ENCODE results near the gene NTM.

The NTM gene

GRCh38 chr11:131373756-131374155, 3.3 kb downstream of the NTM start:
- no peak for DNase-seq

GRCh38 chr11:131375421-131375820, 5.0 kb downstream of the NTM start:
- DNase-seq: no peak

DNA sequence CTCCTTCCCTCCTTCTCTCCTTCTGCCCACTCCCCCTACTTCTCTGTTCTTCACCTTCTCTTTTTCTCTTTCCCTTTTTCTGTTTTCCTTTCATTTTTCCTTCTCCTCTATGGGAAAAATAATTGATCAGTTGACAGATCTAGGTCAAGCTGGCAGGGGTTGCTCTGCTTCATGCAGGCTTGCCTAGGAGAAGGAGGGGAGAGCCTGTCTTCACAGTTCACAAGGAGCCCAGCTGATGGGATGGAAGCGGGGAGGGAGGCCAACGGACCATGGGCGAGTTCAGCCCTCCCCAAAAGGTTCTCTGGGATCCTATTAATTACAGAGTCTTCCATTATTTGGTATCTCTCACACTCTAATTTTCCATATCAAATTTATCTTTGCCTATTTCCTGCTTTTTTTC, 5.5 kb downstream of the NTM start:
- DNase-seq: no peak

DNA sequence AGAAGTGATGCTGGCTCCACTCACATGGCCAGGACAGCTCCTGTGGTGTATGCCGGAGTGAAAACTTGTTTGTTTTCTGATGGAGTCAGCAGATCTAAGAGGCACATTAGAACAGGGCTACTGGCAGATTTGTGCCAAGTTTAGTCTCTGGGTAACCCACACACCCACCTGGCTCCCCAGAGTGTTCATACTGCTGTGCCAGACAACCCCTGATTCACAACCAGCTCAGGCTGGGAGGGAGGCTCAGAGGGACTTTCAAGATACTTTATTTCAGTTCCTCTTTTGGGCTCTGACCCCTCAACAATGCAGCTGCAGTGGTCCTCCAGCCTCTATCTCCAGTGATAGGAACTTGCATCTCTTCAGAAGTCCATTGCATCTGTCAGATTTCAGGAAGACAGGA, 8.5 kb downstream of the NTM start:
- no peak for DNase-seq

DNA sequence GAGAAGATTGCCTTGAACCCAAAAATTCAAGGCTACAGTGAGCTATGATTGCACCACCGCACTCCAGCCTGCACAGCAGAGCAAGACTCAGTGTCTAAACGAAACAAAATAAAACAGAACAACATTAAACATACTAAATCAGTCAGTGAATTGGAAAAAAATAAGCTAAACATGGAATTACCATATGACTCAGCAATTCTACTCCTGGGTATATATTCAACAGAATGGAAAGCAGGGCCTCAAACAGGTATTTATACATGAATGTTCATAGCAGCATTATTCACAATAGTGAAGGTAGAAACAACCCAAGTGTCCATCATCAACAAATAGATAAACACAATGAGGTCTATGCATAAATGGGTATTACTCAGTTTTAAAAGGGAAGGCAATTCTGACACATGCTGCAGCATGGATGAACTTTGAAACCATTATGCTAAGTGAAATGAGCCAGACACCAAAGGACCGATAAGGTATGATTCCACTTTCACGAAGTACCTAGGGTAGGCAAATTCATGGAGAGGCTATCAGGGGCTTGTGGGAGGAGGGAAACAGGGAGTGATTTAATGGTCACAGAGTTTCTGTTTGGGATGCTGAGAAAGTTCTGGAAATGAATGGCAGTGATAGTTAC, 15.5 kb downstream of the NTM start:
- no peak for DNase-seq

- DNase-seq: no peak
Observed at GRCh38 chr11:131386408-131386807, 16.0 kb downstream of the NTM start.

DNA sequence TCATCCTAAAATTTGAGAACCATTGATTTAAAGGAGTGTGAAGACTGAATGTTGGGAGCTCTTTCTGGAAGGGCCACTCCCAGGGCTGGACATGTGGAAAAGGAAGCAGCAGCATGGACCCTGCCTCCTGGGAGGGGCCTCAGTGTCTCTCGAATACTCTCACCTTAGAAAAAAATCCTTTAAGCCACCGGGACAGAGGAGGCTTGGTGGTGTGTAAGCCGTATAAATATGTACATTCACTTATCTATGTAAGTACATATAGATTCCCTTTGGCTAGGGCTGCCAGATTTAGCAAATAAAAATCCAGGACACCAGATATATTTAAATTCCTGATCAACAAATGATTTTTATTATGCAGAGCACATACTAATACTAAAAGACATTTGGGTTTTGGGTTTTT, 17.6 kb downstream of the NTM start:
- DNase-seq: no peak

GRCh38 chr11:131389582-131389981, 19.2 kb downstream of the NTM start:
- DNase-seq: no peak

DNA sequence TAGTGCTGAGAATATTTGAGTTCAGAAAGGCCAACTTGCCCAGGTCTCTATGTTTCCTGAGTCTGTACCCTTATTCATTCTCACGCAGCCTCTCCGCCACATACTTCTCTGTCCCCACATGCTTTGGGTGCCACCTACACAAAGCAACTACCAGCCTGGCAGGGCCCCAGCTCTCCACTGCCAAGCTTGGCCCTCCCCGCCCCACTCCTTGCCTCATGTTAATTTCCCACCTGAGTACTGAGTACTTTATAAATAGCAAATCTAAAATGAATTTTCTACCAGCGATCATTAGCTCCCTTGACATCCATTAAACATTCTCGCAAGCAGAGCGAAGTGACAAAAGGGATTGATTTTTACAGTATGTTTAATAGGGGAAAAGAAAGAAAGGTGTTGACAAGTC, 20.8 kb downstream of the NTM start:
- DNase-seq: no peak

DNA sequence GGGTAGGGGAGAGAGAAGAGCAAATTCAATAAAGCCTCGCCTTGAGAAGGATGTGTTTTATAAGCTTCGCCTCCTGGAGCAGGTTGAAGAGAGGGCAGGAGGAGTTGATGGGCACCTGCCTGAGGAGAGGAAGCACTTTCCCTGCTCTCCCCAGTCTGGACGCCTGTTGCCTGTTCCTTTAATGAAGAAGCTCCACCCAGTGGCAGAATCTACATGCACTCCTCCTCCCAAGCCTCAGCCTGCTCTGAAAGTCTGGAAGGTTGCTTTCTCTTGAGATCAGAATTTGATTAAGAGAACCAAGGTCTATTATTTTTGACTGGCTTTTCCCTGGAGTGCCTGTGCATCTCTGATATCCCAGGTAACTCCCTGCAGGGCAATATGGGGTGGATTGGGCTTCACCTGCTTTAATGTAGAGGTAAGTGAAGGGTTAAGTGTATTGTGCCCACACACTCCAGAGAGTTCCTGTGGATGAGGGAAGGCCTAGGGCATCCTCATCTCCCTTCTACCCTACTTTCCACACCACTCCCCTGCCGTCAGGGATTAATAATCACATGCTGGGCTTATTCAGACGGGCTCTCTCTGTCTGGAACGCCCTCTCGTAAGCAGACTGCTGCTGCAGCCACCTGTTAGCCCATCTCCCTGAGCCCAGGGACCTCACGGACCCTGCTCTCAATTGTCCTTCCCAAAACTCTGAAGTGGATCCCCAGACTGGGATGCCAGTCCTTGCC, 22.3 kb downstream of the NTM start:
- no peak for DNase-seq

- DNase-seq: no peak
Observed at GRCh38 chr11:131393691-131394090, 23.3 kb downstream of the NTM start.

DNA sequence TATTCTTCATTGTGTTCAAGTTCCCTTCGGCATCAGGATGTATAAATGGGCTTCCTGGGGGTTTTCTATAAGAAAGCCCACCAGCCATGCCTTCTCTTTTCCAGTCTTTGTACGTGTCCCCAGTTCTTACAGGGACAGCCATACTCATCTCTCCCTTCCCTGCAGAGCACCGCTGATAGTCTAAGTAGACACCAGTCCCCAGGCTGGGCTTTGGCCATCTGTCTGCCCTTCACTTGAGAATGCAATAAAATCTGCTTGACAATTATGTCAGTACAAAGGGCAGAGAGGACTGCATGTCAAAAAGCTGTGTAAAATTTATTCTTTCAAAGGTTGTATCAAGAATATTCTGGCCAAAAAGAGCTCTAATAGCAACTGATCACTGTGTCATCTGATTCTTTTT, 27.3 kb downstream of the NTM start:
- no peak for DNase-seq

DNA sequence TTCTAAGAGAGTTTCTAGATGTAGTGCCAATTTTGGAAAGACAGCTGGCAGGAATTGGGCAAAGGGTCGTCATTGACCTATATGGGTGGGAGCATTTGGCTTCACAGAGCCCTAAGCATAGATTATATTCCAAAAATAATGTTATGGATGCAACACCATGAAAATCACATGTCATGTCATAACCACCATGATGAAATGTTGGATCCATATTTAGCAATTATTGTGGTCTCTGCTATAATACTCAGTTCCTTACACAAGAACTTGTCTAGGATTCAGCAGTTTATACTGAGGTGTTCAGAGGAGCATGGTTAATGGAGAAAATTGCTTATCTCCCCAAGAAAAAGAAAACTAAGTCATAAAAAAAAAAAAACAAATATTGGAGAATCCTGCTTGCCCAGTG, 31.6 kb downstream of the NTM start:
- no peak for DNase-seq

DNA sequence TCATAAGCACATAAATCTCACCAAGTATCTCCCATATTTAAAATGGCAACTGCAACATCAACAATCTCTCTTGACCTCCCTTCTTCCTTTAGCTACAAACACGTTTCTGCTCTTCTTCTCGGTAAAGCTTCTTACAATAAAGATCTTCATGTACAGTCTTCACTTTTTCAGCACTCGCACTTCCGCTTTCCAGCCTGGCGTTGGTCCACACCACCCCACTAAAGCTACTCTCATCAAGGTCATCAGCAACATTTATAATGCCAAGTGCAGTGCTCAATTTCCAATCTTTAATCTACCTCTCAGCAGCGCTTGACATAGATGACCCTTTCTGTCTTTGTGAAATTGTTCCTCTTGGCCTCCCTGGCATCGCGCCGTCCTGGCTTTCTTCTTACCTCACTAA, 33.6 kb downstream of the NTM start:
- DNase-seq: no peak

DNA sequence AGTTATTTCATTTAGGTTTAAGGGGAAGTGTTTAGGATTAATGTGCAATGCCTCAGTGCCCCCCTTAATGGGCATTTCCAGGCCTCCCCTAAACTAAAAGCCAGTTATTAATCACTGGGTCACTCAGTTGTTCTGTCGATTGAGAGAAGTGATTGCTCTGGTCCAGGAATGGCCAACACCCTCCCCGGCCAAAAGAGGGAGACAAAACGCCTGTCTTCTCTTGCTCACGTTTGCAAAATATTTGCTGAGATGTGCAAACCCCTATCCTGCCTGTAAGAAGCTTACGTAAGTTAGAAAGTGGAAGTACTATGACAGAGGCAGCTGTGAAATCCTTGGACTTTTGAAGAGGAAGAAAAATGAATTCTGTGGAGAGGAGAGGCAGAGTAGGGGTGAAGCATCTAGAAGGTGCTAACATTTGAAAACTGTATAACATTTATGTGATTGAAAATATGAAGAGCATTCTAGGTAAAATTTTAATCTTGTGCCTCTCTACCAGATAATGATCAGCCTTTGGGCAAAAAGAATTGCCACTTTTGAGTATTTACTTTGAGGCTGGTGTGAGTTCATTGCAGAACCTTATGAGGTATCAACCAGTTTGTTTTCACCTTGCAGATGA, 37.7 kb downstream of the NTM start:
- DNase-seq: no peak

DNA sequence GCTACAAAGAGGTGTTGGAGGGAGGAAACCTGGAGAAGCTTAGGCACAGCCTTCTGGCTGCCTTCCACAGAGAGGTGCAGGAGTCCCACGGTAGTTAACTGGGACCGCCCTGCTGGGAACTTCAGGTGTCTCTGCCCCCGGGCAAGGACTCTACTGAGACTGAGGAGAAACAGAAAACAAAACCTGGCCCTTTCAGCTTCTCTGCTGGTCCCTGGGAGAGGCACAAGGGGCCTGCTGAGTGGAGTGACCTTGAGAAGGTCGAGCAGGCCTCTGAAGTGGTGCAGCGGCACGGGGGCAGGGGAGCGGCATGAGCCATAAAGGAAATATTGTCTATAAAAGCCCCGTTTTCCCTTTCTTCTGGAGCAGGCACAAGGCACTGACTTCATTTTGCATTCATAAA, 38.9 kb downstream of the NTM start:
- no peak for DNase-seq

DNA sequence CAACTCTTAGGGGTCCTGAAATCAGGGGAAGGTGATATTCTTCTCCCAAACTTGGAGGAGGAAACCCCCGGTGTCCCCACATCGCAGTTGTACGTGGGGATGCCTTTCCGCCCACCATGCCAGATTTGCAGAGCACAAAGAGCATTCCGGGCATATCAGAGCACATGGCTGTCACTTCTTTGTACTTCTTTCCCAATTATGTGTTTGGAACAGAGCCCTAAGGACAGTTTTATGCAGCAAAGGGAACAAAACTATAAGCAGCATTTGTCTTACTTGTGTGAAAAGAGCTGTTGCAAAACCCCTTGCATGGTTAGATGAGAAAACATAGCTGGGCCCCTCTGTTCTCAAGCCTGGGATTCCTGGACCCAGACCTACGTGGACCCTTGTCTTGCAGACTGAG, 41.2 kb downstream of the NTM start:
- DNase-seq: no peak

DNA sequence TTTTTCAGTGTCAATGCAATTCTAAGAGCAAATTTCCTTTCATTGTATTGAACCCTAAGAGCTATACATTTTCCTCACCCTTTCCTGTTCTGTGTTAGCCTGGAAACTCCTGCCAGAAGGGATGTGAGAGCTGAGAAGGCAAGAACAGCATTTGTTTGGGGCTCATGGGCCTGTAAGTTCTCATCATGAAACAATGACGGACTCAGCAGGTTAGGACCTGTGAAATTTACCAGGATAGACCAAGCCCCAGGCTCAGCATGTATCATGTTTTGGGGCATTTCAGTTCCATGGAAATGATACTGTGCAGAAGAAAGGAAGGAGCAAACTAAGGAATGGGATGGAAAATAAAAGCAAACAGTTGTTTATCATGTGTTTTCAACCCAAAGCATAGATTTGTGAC, 41.6 kb downstream of the NTM start:
- no peak for DNase-seq

- no peak for DNase-seq
Observed at GRCh38 chr11:131413217-131413616, 42.8 kb downstream of the NTM start.

DNA sequence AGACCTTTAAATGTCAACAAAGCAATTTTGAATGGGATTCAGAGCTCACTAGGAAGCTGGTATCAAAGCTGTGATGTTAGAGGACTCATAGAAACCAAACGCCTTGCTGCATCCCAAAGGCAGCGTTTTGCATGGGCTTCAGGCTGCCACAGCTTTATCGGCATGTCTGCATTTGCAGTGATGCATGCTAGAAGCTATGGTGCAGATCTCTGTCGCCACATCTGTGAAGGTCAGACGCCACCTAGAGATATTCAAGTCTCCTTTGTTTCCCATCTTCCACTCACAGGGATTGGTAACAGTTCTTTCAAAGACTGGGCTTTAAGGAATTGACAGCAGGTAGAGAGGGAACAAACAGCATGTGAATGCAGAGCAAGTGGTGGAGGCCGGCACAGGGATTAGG, 47.8 kb downstream of the NTM start:
- no peak for DNase-seq

DNA sequence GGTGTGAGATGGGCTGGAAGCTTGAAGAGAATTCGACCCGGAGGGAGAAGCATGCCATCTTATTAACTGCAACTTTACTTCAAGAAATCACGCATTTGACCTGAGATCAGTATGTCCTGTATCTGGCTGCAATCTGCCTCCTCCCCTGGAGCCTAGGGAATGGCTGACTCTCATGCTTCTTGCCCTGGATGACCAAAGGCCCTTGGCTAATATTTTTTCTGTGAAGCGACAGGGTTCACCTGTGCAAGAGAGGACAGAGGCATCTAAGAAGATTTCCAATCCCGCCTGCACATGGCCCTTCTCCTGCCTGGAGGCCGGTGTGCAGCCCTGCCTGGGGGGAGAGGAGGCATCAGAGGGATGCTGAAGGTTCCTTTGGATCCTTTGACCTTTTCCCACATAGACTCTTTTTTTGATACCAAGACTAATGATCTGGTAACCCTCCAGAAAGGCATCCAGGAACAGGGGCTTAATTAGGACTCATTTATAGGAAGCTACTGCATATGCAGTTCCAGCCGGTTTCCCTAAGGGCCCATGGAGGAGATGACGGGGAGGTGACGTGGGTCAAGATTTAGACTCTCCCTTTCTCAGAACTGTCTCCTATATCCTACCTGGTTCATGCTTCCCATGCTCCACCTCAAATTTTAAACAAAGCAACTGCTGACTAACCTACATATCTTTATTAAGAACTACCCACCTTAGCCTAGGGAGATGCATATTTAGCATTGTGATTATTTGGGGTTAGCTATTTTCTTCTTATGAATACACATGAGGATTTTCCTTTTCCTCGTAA, 50.8 kb downstream of the NTM start:
- no peak for DNase-seq

DNA sequence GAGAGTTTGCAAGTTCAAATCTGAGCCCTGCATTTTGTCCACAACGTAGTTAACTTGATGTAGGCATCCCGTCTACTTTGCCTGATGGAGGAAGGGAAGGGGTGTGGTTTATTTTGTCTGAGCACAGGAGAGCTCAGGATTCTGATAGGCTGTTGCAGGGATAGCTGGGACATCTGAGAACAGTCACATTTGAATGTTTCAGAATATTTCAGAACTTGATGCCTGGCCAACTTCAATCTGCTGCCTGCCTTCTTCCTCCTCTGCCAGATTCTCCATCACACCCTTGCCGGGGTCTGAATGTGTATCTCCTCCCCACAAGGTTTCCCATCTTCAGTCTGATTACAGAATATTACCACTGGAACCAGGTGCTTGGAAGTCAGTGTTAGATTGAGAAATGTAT, 51.6 kb downstream of the NTM start:
- no peak for DNase-seq

DNA sequence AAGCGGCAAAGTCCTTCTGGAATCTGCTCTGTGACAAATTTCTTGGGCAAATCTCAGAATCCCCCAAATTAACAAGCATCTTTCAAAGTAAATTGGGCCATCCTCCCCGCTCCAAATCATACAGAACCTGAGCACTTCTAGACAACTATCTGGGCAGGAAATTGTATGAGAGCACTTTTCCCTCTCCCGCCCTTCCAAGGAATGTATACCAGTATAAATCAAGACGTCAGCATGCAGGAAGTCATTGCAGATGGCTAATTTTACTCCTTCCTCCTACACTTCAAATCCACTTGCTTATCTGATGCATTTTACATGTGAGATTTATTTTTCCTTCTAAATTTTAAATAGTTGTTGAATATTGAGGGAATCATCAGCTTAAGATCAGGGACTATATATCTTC, 52.1 kb downstream of the NTM start:
- no peak for DNase-seq

GRCh38 chr11:131423688-131424087, 53.3 kb downstream of the NTM start:
- DNase-seq: no peak
